ENCODE results near the gene SLC30A1. TPM values are rescaled to one million over a fixed set of nuclear protein-coding genes. Genes with fewer than 3 reads are reported as not detected.

The SLC30A1 gene
- polyA plus RNA-seq, 1 donor from 2014 or later: 6.5 TPM

- Histone ChIP-seq H3K27ac (ENCODE audit: low read length) (no peak overlapping the region), H3K27me3 (ENCODE audit: insufficient read depth, low read depth, low read length) (no peaks in the 10 kb centered on the region), H3K36me3 (ENCODE audit: insufficient read depth, low read length) (no peaks in the 10 kb centered on the region), H3F3A (ENCODE audit: insufficient read depth, low read length, poor library complexity, severe bottlenecking) (no peaks in the 10 kb centered on the region), H2AFZ (ENCODE audit: low read depth, low read length) (no peak overlapping the region), H3K79me2 (replicated peaks; ENCODE audit: insufficient read depth, low read length) (no peaks in the 10 kb centered on the region), H3K9ac (ENCODE audit: low read length) (no peak overlapping the region), H3K4me3 (ENCODE audit: low read length) (no peak overlapping the region), H4K20me1 (ENCODE audit: insufficient read depth) (no peaks in the 10 kb centered on the region), H3K4me2 (ENCODE audit: low read length) (no peak overlapping the region), H3K9me3 (ENCODE audit: low read length) (no peaks in the 10 kb centered on the region), H3K9me2 (ENCODE audit: insufficient read depth, low read length) (no peaks in the 10 kb centered on the region)
- no peak for TF ChIP-seq MXI1 (conservative IDR thresholded peaks at IDR 0.05; ENCODE audit: poor library complexity, severe bottlenecking)
Measured at GRCh38 chr1:211532088-211532444, 46.9 kb downstream of the SLC30A1 start.

GRCh38 chr1:211531194-211532087, 47.5 kb downstream of the SLC30A1 start:
- no peak overlapping the region for H3K27ac ChIP-seq (ENCODE audit: low read length)
- no peaks in the 10 kb centered on the region for H3K9me2 ChIP-seq (ENCODE audit: insufficient read depth, low read length)
- H3K4me2 ChIP-seq (ENCODE audit: low read length): no peak overlapping the region
- no peaks in the 10 kb centered on the region for H3F3A ChIP-seq (ENCODE audit: insufficient read depth, low read length, poor library complexity, severe bottlenecking)
- no peaks in the 10 kb centered on the region for H3K9me3 ChIP-seq (ENCODE audit: low read length)
- no peaks in the 10 kb centered on the region for H3K79me2 ChIP-seq (replicated peaks; ENCODE audit: insufficient read depth, low read length)
- H3K27me3 ChIP-seq (ENCODE audit: insufficient read depth, low read depth, low read length): no peaks in the 10 kb centered on the region
- no peaks in the 10 kb centered on the region for H3K36me3 ChIP-seq (ENCODE audit: insufficient read depth, low read length)
- H2AFZ ChIP-seq (ENCODE audit: low read depth, low read length): no peak overlapping the region
- no peak overlapping the region for H3K4me3 ChIP-seq (ENCODE audit: low read length)
- H4K20me1 ChIP-seq (ENCODE audit: insufficient read depth): no peaks in the 10 kb centered on the region
- TF ChIP-seq REST (IDR thresholded peaks at IDR 0.05; ENCODE audit: borderline replicate concordance) (no peak), MXI1 (conservative IDR thresholded peaks at IDR 0.05; ENCODE audit: poor library complexity, severe bottlenecking) (no peak), SMC3 (conservative IDR thresholded peaks at IDR 0.05; ENCODE audit: poor library complexity) (no peak), POLR2AphosphoS5 (IDR thresholded peaks at IDR 0.05) (no peak), TAF1 (IDR thresholded peaks at IDR 0.05; ENCODE audit: low read depth) (no peak), EZH2 (IDR thresholded peaks at IDR 0.05; ENCODE audit: borderline replicate concordance, insufficient read depth, low read length, poor library complexity, severe bottlenecking) (no peak), CTCF (IDR thresholded peaks at IDR 0.05; ENCODE audit: poor library complexity, severe bottlenecking) (no peak), RAD21 (conservative IDR thresholded peaks at IDR 0.05) (no peak), EP300 (conservative IDR thresholded peaks at IDR 0.05; ENCODE audit: poor library complexity, severe bottlenecking) (no peak)
- no peak overlapping the region for H3K9ac ChIP-seq (ENCODE audit: low read length)

Data from neural cell (in vitro differentiated cells).